Prostate gland (tissue), 2 donors: Measurements from ENCODE around the gene ACADSB. TPM values are rescaled to one million over a fixed set of nuclear protein-coding genes. Genes with fewer than 3 reads are reported as not detected.

Experiments
- DNase-seq: peaks from one replicate; pipeline ENCODE4 v3.0.0-alpha.2; 2019; ENCODE audit warnings: low spot score
- H3K27ac ChIP-seq, 2 donors: fragments of 200-600 bp; sonication (generic); 2 replicates each; pipeline ENCODE4 v1.5.1; 2017 to 2019
- H3K27me3 ChIP-seq: fragments of 200-600 bp; sonication (generic); replicated peaks from 2 replicates; pipeline ENCODE4 v1.5.1; 2019; ENCODE audit not compliant: insufficient read depth
- H3K36me3 ChIP-seq, 2 donors: fragments of 200-600 bp; sonication (generic); 1 replicate in 1 of 2; 2 replicates in 1 of 2; pipeline versions ENCODE4 v1.5.1 to v1.8.1; 2017 to 2019
- H3K4me1 ChIP-seq: fragments of 200-600 bp; sonication (generic); replicated peaks from 2 replicates; pipeline ENCODE4 v1.5.1; 2019
- H3K4me3 ChIP-seq, 2 donors: fragments of 200-600 bp; sonication (generic); 2 replicates each; pipeline ENCODE4 v1.5.1; 2017 to 2019
- H3K9me3 ChIP-seq: fragments of 200-600 bp; sonication (generic); 2 replicates; pipeline ENCODE4 v1.5.1; 2017
- CTCF ChIP-seq, 4 experiments: fragments of 200-600 bp in 2 of 4; fragments of 450-650 bp in 2 of 4; sonication (generic) in 2 of 4; IDR thresholded peaks; 1 replicate in 3 of 4; 2 replicates in 1 of 4; pipeline ENCODE4 v1.5.1; 2016 to 2019; ENCODE audit warnings: antibody characterized with exemption in 4 of 4, mild to moderate bottlenecking in 2 of 4, moderate library complexity in 2 of 4
- POLR2A ChIP-seq: fragments of 450-650 bp; IDR thresholded peaks from one replicate; pipeline ENCODE4 v1.6.1; 2016; ENCODE audit warnings: antibody characterized with exemption, mild to moderate bottlenecking
- POLR2AphosphoS5 ChIP-seq: sonication (generic); formaldehyde crosslinking; IDR thresholded peaks from one replicate; pipeline ENCODE4 v1.6.1; 2017; ENCODE audit warnings: antibody characterized with exemption
- WGBS: methylation state at CpG from one replicate; pipeline ENCODE4 v1.1.5; 2018; 5-methylcytosine and 5-hydroxymethylcytosine counted together
- intact Hi-C: fragments of 100-400 bp; cut with DNase I; formaldehyde crosslinking; loops from one replicate; pipeline ENCODE4 v1.14.2; 2022
- total RNA-seq, 2 donors: library from RNA; depleted of rRNA; stranded (reverse); fragments of >200 nt; gene quantifications; one replicate each; pipeline ENCODE4 v1.1.0, GENCODE V29; 2016

The ACADSB gene
- total RNA-seq, 2 donors from 2014 or later: 17.2 to 38.6 TPM

DNA sequence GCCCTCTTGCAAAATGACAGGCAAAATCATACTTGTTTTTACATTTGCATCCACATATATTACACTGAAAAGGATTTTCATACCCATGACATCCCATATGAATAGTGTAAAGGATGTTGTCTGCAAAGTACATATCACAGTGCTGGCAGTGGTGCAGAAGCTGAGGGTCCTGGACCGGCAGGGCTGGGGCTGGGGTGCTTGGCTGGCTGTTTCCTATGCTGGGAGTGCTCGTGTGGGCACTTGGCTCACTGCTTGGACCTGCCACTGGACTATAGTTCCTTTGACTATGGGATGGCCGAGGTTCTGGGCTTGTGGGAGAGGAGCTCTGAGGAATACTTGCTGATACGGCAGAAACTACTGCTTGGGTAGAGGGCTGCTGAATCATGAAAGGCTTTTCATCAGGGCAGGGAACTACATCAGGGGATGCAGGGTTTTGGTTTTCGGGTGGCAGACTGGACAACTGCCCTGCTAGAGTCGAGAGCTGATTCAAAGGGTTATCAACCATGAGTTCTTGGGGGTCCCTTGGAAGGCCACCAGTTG is 14.9 kb upstream of the ACADSB start:
- no peak for DNase-seq
- H3K4me1 ChIP-seq: no peaks in the 10 kb centered on the region
- H3K9me3 ChIP-seq: no peaks in the 10 kb centered on the region
- no peak overlapping the region for H3K27ac ChIP-seq
- H3K27me3 ChIP-seq: no peaks in the 10 kb centered on the region
- intact Hi-C loops: no loop called here
- WGBS: 91% methylated on average over 6 of the region's 6 CpGs
- no peak overlapping the region for H3K4me3 ChIP-seq
- TF ChIP-seq CTCF (IDR thresholded peaks at IDR 0.05): no peak
- H3K36me3 ChIP-seq: peaks cover 0 to 3% of the 10 kb centered on the region in 2 donors

DNA sequence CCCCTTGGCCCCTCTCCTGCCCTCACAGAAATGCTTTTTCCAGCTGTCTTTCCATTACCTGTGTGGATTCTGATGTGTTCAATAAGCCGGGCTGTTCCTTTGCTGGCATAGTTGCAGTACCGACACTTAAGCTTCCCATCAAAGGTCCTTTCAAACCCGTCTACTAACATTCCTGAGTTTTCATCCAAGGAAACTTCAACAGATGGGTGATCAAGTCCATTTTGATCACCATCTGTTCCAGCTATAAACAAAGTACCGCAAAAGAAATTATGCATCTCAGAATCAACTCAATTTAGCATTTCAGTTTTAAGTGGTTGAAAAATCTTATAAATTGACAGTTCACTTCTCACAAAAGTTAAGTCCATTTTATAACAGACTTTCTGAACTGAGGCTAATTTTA is 12.9 kb upstream of the ACADSB start:
- H3K4me3 ChIP-seq: no peak overlapping the region
- 92% methylated on average over 4 of the region's 4 CpGs for WGBS
- no peak overlapping the region for H3K27ac ChIP-seq
- no peak for DNase-seq
- H3K4me1 ChIP-seq: no peaks in the 10 kb centered on the region
- no peak for TF ChIP-seq POLR2AphosphoS5
- no peak for TF ChIP-seq POLR2A
- no peak for TF ChIP-seq CTCF (IDR thresholded peaks at IDR 0.05)
- no peaks in the 10 kb centered on the region for H3K27me3 ChIP-seq
- H3K9me3 ChIP-seq: no peaks in the 10 kb centered on the region
- peaks cover 0 to 3% of the 10 kb centered on the region in 2 donors for H3K36me3 ChIP-seq
- intact Hi-C loops: no loop called here

DNA sequence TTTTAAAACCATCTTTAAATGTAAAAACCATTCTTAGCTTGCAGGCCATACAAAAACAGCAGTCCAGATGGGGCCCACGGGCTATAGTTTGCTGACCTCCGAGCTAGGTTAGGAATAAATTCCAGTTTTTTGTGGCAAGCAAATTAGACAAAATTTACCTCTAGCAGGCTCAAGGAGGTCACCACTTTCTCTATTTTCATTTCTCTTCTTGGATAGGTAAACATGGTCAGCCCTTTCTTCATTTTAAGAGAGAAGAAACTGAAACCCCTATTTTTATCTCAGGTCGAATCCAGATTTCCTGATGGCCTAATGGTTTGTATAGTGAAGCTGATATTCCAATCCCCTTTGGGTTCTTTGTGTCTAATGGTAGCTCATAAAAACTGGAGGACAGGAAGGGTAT is 10.9 kb upstream of the ACADSB start:
- H3K4me3 ChIP-seq: no peak overlapping the region
- WGBS: 87% methylated on average over 3 of the region's 3 CpGs
- no peaks in the 10 kb centered on the region for H3K9me3 ChIP-seq
- DNase-seq: no peak
- intact Hi-C loops: no loop called here
- H3K27ac ChIP-seq: no peak overlapping the region
- TF ChIP-seq POLR2AphosphoS5 (no peak), CTCF (IDR thresholded peaks at IDR 0.05) (no peak), POLR2A (no peak)
- no peaks in the 10 kb centered on the region for H3K27me3 ChIP-seq
- H3K4me1 ChIP-seq: no peaks in the 10 kb centered on the region
- H3K36me3 ChIP-seq: peaks cover 0 to 3% of the 10 kb centered on the region in 2 donors

DNA sequence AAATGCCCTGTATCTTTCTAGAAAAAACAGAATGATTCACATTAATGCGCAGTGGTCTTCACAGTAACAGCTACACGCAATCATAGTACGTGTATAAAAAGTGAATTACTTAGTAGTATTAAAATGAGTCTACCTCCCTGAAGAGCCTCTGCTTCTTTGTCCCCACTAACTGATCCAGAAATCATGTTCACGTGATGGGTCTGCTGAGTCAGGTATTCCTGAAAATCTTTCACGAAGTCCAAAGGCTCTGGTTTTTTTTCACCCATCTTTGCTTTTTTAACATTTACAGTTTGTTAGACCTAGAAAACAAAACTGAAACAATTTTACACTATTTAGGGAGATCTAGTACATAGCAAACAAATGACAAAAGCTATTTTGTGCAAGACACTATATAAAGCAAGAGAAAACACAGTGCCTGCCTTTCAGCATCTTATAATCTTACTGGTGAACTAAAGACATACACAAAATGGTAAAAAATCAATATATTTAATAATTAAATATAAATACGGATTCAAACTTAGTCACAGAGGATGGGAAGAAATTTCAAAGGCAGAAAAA is 10.4 kb upstream of the ACADSB start:
- WGBS: 91% methylated on average over 6 of the region's 6 CpGs
- no peak for DNase-seq
- TF ChIP-seq CTCF (IDR thresholded peaks at IDR 0.05) (no peak), POLR2AphosphoS5 (no peak), POLR2A (no peak)
- peaks cover 0 to 3% of the 10 kb centered on the region in 2 donors for H3K36me3 ChIP-seq
- no peaks in the 10 kb centered on the region for H3K27me3 ChIP-seq
- no peak overlapping the region for H3K27ac ChIP-seq
- intact Hi-C loops: no loop called here
- no peaks in the 10 kb centered on the region for H3K9me3 ChIP-seq
- H3K4me1 ChIP-seq: no peaks in the 10 kb centered on the region
- H3K4me3 ChIP-seq: no peak overlapping the region

DNA sequence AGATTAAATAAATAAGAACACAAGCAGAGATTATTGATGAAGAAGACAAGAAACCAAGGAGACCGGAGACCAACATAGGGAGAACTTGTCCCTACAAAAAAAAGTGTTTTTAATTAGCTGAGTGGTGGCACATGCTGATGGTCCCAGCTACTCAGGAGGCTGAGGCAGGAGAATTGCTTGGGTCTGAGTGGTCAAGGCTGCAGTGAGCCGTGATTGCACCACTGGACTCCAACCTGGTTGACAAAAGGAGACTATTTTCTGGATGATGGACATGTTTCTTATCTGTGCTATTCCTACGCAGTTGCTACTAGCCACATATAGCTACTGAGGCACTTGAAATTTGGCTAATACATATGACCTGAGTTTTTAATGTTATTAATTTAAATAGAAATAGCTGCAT is 9.9 kb upstream of the ACADSB start:
- no peak for DNase-seq
- no peaks in the 10 kb centered on the region for H3K9me3 ChIP-seq
- no peak overlapping the region for H3K27ac ChIP-seq
- peaks cover 0 to 3% of the 10 kb centered on the region in 2 donors for H3K36me3 ChIP-seq
- WGBS: 97% methylated on average over 3 of the region's 3 CpGs
- intact Hi-C loops: no loop called here
- no peak overlapping the region for H3K4me3 ChIP-seq
- H3K4me1 ChIP-seq: no peaks in the 10 kb centered on the region
- TF ChIP-seq POLR2A (no peak), POLR2AphosphoS5 (no peak), CTCF (IDR thresholded peaks at IDR 0.05) (no peak)
- H3K27me3 ChIP-seq: no peaks in the 10 kb centered on the region
